Measurements from ENCODE around the gene RAP1GAP2.

GRCh38 chr17:2906901-2907300 lies 110.7 kb downstream of the RAP1GAP2 start:
- no peak for TF ChIP-seq POLR2A (IDR thresholded peaks at IDR 0.05)
- no peak for TF ChIP-seq CTCF (IDR thresholded peaks at IDR 0.05)
- no peak for TF ChIP-seq POLR2AphosphoS5 (IDR thresholded peaks at IDR 0.05; ENCODE audit: insufficient read depth in 1 of 2, low read depth in 1 of 2)
